Panc1 (cell line): Measurements from ENCODE around the gene MSANTD7.

Source experiments
- POLR2AphosphoS5 ChIP-seq: IDR thresholded peaks from 2 replicates; pipeline ENCODE4 v1.6.1; 2012; ENCODE audit warnings: mild to moderate bottlenecking, low read depth, low read length, moderate library complexity
- REST ChIP-seq, 2 experiments: IDR thresholded peaks; 2 replicates each; pipeline ENCODE4 v1.6.1; 2011 to 2012; ENCODE audit warnings: low read depth in 2 of 2, control low read depth in 1 of 2, low read length in 1 of 2, mild to moderate bottlenecking in 1 of 2, moderate library complexity in 1 of 2; ENCODE audit not compliant: insufficient read depth in 1 of 2
- SIN3A ChIP-seq: IDR thresholded peaks from 2 replicates; pipeline ENCODE4 v1.6.1; 2012; ENCODE audit warnings: low read depth, mild to moderate bottlenecking, low read length, moderate library complexity, borderline replicate concordance; ENCODE audit not compliant: insufficient read depth
- TF ChIP-seq, protein P1 (sequence below): fragments of 450-650 bp; IDR thresholded peaks from 2 replicates; pipeline ENCODE4 v1.5.1; 2017; ENCODE audit warnings: mild to moderate bottlenecking

- TF ChIP-seq, protein P1, sequence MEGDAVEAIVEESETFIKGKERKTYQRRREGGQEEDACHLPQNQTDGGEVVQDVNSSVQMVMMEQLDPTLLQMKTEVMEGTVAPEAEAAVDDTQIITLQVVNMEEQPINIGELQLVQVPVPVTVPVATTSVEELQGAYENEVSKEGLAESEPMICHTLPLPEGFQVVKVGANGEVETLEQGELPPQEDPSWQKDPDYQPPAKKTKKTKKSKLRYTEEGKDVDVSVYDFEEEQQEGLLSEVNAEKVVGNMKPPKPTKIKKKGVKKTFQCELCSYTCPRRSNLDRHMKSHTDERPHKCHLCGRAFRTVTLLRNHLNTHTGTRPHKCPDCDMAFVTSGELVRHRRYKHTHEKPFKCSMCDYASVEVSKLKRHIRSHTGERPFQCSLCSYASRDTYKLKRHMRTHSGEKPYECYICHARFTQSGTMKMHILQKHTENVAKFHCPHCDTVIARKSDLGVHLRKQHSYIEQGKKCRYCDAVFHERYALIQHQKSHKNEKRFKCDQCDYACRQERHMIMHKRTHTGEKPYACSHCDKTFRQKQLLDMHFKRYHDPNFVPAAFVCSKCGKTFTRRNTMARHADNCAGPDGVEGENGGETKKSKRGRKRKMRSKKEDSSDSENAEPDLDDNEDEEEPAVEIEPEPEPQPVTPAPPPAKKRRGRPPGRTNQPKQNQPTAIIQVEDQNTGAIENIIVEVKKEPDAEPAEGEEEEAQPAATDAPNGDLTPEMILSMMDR = no peak
- TF ChIP-seq REST (IDR thresholded peaks at IDR 0.05; ENCODE audit: insufficient read depth in 1 of 2, low read depth in 2 of 2, low read length in 1 of 2) = no peak
- TF ChIP-seq POLR2AphosphoS5 = no peak
- TF ChIP-seq SIN3A = no peak
Measured at GRCh38 chr10:14879928-14880193, 41.8 kb downstream of the MSANTD7 start.
